GM18505 (cell line): ENCODE measurements around the gene POLR3G.

Experiments
- ATAC-seq: cut with Tn5 transposase; IDR thresholded peaks from one replicate; pipeline ENCODE4 v1.9.1; 2021; ENCODE audit not compliant: unreplicated experiment
- POLR2A ChIP-seq: IDR thresholded peaks from 4 replicates; pipeline ENCODE4 v1.6.1; 2011; ENCODE audit warnings: borderline replicate concordance; ENCODE audit not compliant: insufficient read depth, insufficient read length; ENCODE audit errors: extremely low read depth

POLR3G gene

DNA sequence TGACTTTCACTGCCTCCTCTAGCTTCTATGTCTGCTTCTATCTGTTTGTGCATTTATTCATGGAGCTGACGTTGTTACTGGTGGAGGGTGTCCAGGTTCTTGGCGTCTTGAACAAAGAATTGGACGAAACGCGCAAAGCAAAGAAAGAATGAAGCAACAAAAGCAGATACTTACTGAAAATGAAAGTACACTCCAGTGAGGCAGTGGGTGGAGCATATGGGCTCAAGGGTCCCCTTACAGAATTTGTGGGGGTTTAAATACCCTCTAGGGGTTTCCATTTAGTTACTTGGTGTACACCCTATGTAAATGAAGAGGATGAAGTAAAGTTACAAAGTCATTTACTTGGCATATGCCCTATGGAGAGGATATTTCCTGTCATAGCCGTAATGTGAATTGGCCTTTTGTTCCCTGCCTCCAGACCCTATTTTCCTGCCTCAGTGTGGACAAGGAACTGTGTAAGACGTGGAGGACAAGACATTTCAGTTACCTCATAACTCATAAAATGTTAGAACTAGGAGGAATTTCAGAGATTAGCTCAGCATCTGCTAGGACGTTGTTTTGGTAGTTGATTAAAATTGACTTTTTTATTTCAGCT lies 3.1 kb downstream of the POLR3G start:
- no peak for ATAC-seq
- TF ChIP-seq POLR2A, result no peak

DNA sequence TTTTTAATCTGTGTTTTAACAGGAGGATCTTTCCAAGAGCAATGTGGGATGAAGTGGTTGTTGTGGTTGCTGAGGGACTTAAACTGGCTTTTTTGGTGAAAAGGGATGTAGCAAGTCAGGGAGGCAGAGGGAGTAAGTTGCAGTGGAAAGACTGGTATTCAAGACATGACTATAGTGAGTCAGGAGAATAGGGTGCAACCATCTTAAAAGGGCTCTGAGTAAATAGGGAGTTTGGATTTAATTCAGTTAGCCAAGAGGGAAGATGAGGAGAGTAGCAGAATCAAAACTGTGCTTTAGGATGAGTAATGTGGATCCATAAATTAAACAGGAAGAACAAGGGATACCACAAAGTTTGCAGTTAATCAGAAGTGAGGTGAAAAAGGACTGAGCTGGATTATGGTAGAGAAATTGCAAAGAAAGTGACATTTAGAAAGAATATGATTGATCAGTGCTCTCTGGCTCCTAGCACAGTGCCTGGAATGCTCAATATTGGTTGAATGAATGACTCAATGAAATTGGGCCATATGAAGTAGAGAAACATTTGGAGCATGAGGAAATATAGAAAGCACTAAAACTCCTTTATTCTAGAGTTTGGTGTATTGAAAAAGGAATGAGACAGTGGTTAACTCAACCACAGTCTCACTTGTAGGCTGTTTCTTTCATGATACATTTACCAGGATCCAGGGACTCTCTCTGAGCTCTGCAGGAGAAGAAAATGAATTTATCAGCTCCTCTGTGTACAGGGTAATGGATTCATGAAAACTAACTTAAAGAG lies 5.1 kb downstream of the POLR3G start:
- TF ChIP-seq POLR2A, result no peak
- ATAC-seq, result no peak

DNA sequence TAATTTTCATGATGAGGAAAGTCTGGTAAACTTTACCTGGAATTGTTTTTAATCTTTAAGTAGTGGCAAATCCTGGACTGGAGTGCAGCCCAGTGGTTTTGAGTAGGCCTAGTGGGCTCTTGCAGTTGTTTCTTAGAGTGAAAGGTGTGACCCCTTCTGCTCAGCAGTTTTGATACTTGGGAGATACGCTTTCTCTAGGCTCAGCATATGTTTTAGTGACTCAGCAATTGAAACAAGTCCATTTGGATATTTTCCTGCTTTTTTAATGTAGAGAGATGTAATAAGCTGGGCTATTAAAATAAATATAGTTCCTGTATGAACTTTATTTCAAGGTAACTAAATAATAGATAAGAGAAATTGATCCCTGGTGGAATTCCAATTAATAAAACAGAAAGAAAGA lies 6.0 kb downstream of the POLR3G start:
- no peak for ATAC-seq
- TF ChIP-seq POLR2A, result no peak

DNA sequence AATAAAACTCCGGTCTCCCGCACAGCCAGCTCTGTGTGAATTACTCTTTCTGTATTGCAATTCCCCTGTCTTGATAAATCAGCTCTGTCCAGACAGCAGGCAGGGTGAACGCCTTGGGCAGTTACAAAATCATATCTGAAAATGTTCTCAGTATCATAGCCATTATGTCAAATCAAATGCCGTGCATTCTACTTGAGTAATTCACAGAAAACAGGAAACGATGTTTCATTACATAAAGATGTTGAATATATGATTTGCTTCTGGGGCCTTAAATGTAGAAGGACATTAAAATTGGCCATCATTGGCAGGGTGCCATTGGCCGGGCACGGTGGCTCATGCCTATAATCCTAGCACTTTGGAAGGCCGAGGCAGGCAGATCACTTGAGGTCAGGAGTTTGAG lies 8.5 kb downstream of the POLR3G start:
- TF ChIP-seq POLR2A, result no peak
- ATAC-seq, result no peak

DNA sequence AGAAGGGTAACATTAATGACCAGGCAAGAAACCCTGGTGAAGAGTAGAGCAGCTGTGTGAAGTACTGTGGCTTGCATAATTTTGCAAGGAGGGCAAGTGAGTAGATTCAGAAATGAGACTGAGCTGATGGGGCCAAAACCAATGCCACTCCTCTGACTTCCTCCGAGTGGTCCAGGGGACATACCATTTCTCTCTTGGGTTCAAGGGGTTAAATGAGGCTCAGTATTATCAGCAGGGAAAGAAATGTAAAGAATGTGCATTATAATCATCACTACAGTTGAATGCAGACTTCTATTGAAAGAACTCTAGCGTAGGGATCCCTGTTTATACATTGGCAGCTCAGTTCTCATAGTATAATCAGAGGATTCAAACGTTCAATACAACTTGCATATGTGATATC lies 9.9 kb downstream of the POLR3G start:
- no peak for TF ChIP-seq POLR2A
- ATAC-seq, result no peak

DNA sequence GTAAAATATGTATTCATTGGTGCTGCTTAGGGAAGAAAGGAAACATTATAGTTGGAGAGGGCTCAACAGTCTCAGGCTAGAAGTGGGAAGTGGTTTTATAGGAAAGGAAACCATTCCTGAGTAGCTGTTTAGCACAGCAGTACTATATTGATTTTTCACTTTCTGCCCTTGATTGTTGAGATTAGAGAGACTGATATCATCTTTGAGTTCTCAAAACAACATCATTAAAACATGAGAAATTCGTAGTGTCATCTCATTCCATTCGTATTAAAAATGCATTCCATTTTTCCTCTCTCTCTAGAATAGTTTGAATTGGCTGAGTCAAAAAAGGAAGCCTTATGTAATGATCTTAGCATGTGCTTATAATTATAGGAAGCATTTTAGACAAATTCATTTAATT lies 14.1 kb downstream of the POLR3G start:
- no peak for ATAC-seq
- TF ChIP-seq POLR2A, result no peak

DNA sequence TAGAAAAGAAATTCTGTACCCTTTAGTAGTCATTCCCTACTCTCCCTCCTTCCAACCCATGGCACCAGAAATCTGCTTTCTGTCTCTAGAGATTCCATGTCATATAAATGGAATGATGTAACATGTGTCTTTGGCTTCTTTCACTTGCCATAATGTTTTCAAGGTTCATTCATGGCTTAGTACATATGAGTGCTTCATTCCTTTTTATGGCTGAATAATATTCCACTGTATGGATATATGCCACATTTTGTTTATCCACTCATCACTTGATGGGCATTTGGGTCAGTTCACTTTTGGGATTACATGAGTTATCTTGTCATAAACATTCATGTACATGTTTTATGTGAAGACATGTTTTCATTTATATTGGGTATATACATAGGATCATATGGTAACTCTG lies 19.4 kb downstream of the POLR3G start:
- ATAC-seq, result no peak
- TF ChIP-seq POLR2A, result no peak

DNA sequence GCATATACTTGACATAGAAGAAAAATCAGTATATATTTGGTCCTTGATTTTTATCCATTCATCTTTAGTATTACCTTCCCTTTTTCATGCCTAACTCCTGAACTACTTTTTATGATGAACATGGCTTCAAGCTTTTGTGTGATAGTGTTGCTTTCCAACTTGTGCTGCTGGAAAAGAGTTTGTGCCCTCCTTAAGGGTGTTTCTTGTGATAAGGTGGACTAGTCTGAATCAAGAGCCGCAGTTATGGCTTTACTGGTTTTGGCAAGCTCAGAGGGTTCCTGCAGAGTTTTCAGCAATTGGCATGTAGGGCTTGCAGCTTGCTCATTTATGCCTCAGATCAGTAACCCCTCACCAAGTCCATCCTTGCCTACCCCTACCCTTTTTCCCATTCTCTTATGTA lies 20.5 kb downstream of the POLR3G start:
- ATAC-seq, result no peak
- TF ChIP-seq POLR2A, result no peak

DNA sequence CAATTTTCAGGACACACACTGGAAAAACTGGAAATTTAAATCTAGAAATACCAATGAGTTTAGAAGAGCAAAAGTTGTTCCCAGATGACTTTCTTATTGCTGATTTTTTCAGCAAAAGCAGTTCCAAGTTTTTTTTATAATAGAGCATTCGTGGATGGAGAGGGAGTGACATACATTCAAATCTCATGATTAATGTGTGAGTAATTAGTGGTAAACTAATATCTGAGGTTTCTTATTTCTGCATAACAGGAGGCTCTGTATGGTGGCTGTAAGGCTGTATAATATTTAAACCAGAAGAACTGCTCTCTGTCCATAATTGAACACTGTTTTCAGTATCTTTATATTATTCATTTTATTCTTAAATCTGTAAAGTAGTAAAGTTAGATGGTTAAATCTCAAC lies 28.9 kb downstream of the POLR3G start:
- no peak for TF ChIP-seq POLR2A
- ATAC-seq, result no peak

DNA sequence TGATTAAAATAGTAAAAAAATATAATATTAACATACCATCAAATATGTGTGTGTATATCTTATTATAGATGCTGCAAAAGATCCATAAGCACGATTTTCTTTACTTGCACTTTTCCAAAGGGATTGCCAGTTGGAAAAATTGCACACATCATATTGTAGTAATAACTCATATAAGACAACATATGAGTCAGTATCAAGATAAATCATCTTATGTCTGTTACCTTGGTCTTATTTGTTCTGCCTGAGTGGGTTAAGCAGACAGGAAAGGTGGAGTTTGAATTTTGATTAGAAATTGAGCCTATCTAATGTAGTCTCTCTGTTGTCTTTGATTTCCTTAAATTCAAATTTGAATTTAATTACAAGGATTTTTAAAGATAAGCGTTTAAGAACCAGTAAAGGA lies 30.1 kb downstream of the POLR3G start:
- no peak for TF ChIP-seq POLR2A
- no peak for ATAC-seq

DNA sequence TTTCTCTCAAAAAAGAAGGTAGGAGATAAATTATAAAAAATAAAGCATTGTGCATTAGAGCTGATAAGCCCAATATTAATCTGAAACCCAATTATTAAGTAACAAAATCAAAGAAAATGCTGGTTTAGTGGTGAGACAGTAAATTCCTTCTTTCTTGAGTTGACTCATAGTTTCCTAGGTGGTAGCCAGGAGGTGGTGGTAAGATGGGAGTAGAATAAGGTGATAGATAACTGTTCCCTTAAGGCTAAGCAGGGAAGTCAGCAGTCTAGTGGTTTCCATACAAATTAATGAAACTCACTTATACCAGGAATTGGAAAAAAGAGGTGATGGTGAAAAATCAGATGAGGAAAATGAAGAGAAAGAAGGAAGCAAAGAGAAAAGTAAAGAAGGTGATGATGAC lies 31.6 kb downstream of the POLR3G start:
- TF ChIP-seq POLR2A, result no peak
- no peak for ATAC-seq

DNA sequence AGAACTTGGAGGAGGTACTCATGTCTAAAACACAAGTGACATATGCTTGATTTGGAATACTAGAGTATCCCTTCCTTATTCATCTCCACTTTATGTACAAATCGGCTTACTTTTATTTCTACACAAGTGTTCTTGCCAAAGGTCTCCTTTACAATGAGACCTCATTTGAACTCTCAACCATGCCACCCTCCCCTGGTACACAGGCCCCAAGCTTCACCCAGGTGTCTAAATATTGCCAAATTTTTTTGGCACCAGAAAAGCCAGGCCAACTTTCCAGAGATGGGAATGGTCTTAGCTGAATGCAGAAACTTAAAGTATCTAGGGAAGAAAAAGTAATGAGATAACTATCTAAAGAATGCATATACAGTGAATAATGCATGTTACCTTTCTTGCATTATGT lies 35.8 kb downstream of the POLR3G start:
- no peak for TF ChIP-seq POLR2A
- ATAC-seq, result no peak

DNA sequence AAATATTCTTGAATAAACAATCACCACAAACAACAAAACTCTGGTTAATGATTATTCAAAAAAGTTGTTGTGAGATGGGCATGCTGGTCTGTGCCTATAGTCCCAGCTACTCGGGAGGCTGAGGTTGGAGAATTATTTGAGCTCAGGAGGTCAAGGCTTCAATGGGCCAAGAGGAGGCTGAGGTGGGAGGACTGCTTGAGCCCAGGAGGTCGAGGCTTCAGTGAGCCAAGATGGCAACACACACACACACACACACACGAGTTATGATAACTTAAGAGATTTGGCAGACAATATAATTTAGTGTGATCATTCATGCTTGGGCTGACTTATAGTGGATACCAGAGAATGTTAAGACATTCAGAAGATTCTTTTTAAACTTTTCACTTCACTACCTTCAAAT lies 39.9 kb downstream of the POLR3G start:
- TF ChIP-seq POLR2A, result no peak
- ATAC-seq, result no peak

DNA sequence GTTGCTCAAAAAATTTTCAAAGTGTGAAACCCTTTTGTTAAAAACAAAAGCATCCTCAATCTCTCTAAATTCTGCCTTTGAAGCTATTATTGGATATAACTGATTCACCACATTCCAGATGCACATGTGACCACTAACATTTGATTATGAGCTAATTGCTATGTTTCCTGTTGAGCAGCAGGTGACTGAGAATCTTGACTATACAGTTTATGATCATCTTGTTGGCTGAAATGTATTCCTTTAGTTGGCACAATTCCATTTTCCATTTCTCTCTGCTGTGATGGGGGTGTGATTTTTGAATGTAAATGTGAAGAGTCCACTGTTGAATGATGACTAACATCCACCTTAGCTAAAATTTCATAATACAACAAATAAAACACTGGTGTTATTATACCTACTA lies 44.0 kb downstream of the POLR3G start:
- no peak for ATAC-seq
- TF ChIP-seq POLR2A, result no peak
